Stimulated activated CD4-positive, alpha-beta T cell treated with anti-CD3 and anti-CD28 coated beads, Interleukin-1b, Interleukin-23, amount 100 ng/mL, for 1 hour (primary cell): ENCODE measurements around the gene SBF2.
A peak's percentile ranks its signal among the peaks of the same experiment; 100 is the strongest.

ENCODE experiments used
- DNase-seq, 2 donors: peaks; one replicate each; pipeline ENCODE4 v3.0.0-alpha.2; 2020; ENCODE audit warnings: low read depth in 2 of 2

The SBF2 gene

DNA sequence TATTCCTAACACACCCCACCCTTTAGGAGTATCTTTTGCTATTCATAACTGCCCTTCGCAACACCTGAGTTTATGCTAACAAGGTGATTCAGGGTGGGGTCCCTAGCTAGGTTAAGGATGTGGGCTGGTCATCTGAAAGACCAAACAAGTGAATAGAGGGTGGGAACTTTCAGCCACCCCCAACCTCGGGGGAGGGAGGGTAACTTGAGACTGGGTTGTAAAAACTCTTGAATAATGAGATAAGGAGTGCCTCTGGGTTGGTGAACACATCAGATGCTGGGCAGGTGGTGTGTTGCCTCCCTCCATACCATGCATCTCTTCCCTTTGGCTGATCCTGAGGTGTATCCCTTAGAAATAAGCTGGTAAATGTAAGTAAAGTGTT lies 518.6 kb downstream of the SBF2 start:
- DNase-seq, result no peak

- DNase-seq, result no peak
These were observed 519.2 kb downstream of the SBF2 start for GRCh38 chr11:9774591-9775397.

- no peak for DNase-seq
These were observed 519.9 kb downstream of the SBF2 start for GRCh38 chr11:9774109-9774508.

DNA sequence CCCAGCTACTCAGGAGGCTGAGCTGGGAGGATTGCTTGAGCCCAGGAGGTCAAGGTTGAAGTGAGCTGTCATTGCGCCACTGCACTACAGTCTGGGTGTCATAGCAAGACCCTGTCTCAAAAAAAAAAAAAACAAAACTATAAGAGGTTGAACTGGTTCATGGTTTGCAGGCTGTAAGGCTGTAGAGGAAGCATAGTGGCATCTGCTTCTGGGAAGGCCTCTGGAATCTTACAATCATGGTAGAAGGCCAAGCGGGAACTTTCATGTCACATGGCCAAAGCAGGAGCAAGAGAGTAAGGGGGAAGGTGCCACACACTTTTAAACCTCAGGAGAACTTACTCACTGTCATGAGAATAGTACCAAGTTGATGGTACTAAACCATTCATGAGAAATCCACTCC lies 520.5 kb downstream of the SBF2 start:
- no peak for DNase-seq

DNA sequence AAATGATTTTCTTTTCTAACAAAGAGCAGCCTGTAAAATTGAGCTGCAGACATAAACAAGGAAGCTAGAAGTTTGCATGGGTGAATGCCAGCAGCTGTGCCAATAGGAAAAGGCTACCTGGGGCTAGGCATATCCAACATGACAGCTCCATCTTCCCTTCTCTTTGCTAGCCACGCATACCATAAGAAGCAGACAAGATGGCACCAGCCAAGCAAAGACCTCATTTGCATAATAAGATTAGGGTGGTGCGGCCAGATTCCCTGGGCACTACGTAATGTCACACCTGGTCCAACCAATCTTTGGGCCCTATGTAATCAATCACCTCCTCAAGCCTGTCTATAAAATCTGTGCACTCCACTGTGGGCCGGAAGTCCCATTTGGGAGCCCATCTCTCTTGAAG lies 521.8 kb downstream of the SBF2 start:
- DNase-seq, result no peak

GRCh38 chr11:9771071-9771511 lies 522.9 kb downstream of the SBF2 start:
- no peak for DNase-seq

- DNase-seq, result no peak
These were observed 524.4 kb downstream of the SBF2 start for GRCh38 chr11:9769621-9770020.

DNA sequence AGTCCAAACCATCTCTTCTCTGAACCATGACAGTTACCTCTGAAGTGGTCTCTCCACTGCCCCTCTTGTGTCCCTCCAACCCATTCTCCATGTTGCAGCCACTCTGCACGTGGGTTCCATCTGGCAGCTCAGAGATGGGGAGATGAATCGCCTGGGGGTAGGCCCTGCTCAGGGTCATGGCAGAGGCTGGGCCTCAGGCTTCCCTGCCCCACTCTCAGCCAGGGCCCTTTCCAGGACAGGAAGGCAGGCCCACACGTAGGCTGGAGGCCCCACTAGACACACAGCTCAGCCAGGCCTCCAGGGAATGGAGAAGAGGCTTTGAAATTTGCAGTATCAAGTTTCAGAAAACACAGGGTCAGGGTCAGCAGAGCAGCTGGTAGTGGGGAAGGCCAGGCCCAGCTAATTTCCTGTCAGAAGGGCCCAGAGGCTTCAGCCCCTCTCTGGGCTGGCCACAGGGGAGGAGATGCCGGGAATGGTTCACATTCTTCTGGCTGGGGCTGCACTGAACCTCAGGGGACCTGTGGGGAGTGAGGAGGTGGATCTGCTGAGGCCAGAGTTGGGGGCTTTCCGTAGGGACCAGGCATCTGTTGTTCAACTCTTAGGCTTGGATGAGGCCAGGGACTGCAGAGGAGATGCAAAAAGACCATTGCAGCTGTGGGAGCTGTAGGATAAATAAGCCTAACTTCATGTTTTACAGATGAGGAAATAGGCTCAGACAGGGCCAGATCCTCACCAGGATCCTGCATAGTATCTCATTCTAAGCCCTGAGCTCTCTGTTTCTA lies 528.5 kb downstream of the SBF2 start:
- no peak for DNase-seq

DNA sequence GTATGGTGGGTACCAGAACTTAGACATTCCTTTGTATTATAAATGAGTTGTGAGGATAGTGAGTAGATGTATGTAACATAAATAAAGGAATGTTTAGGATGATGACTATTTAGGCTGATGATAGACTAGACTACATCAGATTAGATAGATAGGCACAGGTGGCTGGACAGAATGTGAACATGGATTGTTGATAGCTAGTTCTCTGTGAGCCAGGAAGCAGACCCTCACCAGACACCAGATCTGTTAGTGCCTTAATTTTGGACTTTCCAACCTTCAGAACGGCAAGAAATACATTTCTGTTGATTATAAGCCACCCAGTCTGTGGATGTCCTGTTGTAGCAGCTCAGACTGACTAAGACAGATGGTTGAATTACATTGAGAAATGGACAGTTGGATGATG lies 530.7 kb downstream of the SBF2 start:
- DNase-seq, result no peak

DNA sequence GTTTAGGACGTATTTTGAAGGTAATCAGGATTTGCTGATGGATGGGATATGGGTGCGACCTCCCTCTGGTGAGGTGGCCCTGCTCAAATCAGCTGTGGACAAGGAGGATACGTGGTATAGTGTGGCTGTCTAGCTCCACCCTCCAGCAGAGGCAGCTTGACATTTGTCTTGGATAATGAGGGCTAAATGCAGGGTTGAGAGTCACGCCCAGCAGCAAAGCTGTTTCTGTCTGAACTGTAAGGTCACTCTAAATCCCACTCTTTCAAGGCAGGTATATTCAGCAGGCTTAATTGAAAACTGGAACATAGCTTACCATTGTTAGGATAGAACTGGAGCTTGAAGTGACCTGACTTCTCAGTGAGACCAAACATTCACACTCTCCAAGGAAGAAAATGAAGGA lies 531.5 kb downstream of the SBF2 start:
- DNase-seq, result no peak

DNA sequence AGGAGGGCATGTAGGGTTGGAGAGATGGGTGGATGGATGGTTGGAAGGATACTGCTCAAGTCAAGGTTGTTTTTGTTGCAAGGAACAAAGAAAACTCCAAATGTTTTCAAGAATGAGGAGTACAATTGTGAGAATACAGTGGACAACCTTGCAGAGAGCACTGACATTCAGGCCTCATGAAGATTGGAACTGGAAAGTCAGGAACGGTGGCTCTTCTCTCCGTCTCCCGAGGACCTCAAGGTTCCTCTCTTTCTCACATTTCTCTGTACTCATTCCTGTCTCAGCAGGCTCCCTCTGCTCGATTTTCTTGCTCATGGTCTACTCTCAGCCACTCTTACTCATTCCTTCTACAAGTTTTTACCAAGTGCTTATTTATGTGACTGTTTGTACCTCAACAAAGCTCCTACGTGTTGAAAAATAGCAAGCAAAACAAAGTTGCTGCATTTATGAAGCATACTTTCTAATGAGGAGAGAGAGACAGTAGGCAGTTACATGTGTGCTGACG lies 532.5 kb downstream of the SBF2 start:
- DNase-seq, result no peak

DNA sequence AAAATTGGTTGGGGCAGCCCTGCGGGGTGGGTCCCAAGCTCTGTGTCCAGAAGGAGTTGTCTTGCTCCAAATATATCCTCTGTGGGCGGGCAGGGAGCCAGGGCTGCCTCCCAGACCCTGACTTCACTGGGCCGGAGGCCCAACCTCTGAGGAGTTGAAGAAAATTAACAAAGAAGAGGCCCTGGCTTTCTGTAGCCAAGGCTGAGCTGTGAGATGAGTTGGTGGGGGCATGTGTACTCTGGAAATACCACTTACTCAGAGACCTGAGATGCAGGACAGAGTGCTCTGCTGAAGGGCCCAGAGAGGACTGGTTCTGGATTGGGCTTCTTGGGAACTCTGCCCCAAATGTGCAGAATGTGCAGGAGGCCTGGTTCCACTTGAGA lies 533.8 kb downstream of the SBF2 start:
- DNase-seq, result no peak

- peak; percentile 78 to 80 for DNase-seq
These were observed 534.4 kb downstream of the SBF2 start for GRCh38 chr11:9759519-9760192.

GRCh38 chr11:9758637-9759518 lies 535.1 kb downstream of the SBF2 start:
- no peak for DNase-seq

DNA sequence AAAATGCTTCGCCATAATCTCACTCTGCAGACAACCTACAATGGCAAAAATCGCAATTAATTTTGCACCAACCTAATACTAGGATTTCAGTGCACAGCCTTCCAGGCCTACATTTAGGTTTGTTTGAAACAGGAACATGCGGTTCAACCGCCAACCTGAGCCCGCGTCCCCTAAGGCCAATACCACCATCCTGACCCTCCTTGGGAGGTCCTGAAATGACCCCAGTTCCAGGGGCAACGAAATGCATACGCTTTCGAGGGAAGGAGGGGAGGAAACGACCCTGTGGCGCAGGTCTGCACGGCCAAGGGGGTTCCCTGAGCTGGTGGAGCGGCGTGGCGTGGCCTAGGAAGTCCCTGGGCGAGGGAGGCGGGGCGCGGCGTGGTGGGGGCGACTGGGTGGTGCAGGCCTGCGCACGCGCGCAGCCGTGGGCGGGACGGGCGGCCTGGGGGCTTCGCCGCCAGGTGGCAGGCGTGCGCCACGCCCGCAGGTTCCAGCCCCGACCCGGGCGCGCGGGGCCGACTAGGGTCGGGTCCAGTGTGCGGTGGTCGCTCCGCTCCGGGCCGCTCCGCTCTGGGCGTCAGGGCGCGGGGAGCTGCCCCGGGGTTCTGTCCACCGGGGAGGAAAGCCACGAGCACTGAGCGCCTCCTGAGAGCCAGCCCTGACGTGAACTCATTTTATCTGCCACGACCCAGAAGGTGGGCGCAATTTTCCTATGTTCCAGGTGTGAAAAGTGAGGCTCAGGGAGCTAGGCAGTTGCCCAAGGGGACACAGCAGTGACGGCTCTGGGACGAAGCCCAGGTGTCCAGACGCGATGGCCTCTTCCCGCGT lies 536.0 kb downstream of the SBF2 start:
- DNase-seq, result peak; percentile 83 to 90

DNA sequence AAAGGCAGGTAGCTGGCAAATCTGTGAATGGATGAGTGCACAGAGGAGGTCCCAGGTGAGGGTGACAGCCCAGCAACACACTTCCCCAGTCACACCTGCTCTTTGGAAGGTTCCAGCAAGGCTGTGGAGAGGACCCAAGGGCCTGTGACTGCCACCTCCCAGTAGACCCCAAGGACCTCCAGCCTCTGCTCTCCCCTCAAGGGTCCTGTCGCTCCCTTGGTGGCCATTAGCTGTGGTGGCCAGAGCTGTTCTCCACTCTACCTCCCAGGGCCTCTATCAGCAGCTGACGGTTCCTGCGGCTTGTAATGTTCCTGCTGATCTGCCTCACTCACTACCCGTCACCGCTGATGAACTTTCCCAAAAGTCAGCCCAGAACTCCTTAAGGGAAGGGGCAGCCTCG lies 537.1 kb downstream of the SBF2 start:
- no peak for DNase-seq

- no peak for DNase-seq
These were observed 537.6 kb downstream of the SBF2 start for GRCh38 chr11:9756461-9756860.

DNA sequence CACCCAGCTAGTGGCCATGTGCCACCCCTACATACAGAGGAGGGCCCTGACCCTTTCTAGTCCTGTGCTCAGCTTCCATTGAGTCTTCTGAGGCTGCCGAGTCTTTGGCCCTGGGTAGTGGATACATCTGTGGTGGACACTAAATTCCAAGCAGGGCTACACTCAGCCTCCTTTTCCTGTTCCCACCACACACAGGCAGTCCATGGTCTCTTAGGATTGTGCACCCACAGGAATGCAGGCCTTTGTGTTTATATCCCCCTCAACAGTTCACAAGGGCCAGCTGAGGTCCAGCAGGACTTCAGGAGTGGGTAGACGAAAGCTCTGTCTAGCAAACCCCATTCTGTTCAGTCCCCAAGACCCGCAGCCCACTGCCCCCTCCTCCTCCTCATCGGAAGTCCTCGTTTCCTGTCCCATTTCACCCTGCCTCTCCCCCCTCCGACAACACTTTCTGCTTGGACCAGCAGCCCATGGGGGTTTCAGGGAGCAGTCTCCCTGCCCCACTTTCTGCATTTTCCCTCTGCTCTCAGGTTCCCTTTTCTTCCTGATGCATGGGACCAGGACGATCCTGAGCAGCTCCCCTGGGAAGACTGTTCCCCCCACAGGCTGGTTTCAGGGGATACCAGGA lies 538.3 kb downstream of the SBF2 start:
- no peak for DNase-seq

DNA sequence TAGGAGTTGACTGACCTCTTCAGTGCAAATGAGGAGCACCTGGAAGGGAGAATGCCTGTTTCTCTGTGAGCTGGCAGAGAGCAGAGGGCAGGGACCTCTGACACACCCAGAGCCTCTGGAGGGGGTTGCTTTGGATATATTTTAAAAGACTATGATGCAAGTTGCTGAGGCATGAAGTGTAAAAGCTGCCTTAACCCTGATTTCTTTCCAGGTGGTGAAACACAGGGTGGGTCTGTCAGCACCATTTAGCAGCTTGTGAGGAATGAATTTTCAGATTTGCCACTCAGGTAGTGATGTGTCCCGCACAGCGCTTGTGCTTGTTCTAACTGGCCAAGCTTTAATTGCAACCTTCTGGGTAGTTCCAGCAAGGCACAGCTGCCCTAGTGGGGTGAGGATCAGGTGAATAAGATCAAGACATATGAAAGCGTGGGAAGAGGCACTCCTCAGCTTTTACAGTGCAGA lies 540.0 kb downstream of the SBF2 start:
- no peak for DNase-seq

DNA sequence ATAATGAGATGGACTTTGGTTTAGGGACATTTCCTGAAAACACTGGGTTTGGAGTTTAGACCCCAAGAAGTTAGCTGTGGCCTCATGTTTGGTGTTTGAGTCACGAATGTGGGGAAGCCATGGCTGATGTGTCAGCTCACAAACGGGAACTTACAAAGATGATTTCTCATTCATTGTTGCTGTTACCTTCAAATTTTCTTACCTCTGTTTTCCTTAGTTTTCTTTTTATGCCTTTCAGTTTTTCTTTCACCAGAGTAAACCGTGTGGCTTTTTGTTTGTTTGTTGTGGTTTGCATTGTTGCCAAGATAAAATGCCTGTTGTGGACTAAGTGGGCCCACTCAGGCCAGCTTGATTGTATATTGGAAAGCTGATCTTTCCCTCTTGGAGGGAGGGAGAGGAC lies 541.0 kb downstream of the SBF2 start:
- no peak for DNase-seq
